HepG2 (cell line): ENCODE measurements around the gene SLC17A9. TPM values are rescaled to one million over a fixed set of nuclear protein-coding genes. Genes with fewer than 3 reads are reported as not detected.

ENCODE experiments used
- BCL3 ChIP-seq: sonication (generic); formaldehyde crosslinking; IDR thresholded peaks from 2 replicates; pipeline ENCODE4 v1.5.1; 2020; ENCODE audit warnings: mild to moderate bottlenecking, missing genetic modification reagents, moderate library complexity
- CENPT ChIP-seq: sonication (generic); formaldehyde crosslinking; IDR thresholded peaks from 2 replicates; pipeline ENCODE4 v1.8.0; 2022; ENCODE audit warnings: low read depth, mild to moderate bottlenecking, moderate library complexity, missing genetic modification reagents
- DMAP1 ChIP-seq: IDR thresholded peaks from 2 replicates; pipeline ENCODE4 v1.6.1; 2016
- DPF2 ChIP-seq: sonication (generic); formaldehyde crosslinking; IDR thresholded peaks from 2 replicates; pipeline ENCODE4 v1.4.0; 2020; ENCODE audit warnings: mild to moderate bottlenecking, low read depth, missing genetic modification reagents, borderline replicate concordance
- GTF2F1 ChIP-seq: fragments of 150-350 bp; IDR thresholded peaks from 2 replicates; pipeline ENCODE4 v1.6.1; 2014; ENCODE audit warnings: low read length
- HES4 ChIP-seq: sonication (generic); formaldehyde crosslinking; IDR thresholded peaks from 2 replicates; pipeline ENCODE4 v1.9.0; 2021; ENCODE audit warnings: mild to moderate bottlenecking, missing genetic modification reagents, borderline replicate concordance
- HOXA9 ChIP-seq: sonication (generic); formaldehyde crosslinking; IDR thresholded peaks from 2 replicates; pipeline ENCODE4 v1.8.1; 2022; ENCODE audit warnings: missing genetic modification reagents, mild to moderate bottlenecking, moderate library complexity, borderline replicate concordance
- MED13 ChIP-seq: sonication (generic); formaldehyde crosslinking; IDR thresholded peaks from 2 replicates; pipeline ENCODE4 v1.5.0; 2020; ENCODE audit warnings: missing genetic modification reagents
- SIN3B ChIP-seq: fragments of 150-350 bp; IDR thresholded peaks from 2 replicates; pipeline ENCODE4 v1.6.1; 2014; ENCODE audit warnings: low read length
- SNAI1 ChIP-seq: sonication (generic); formaldehyde crosslinking; IDR thresholded peaks from 2 replicates; pipeline ENCODE4 v1.5.0; 2020; ENCODE audit warnings: mild to moderate bottlenecking, missing genetic modification reagents, borderline replicate concordance
- SOX13 ChIP-seq, 3 experiments: fragments of 450-650 bp in 1 of 3; sonication (generic) in 1 of 3; formaldehyde crosslinking in 1 of 3; IDR thresholded peaks in 2 of 3; conservative IDR thresholded peaks in 1 of 3; 2 replicates each; pipeline versions ENCODE4 v1.5.0 to v1.6.1; 2016 to 2020; ENCODE audit warnings: antibody characterized with exemption in 1 of 3, mild to moderate bottlenecking in 1 of 3, missing compliant biosample characterization in 1 of 3, missing genetic modification reagents in 1 of 3, moderate library complexity in 1 of 3
- TFDP1 ChIP-seq: IDR thresholded peaks from 2 replicates; pipeline ENCODE4 v1.6.1; 2016; ENCODE audit warnings: missing compliant biosample characterization, missing genetic modification reagents, borderline replicate concordance
- TGIF2 ChIP-seq: IDR thresholded peaks from 2 replicates; pipeline ENCODE4 v1.6.1; 2016; ENCODE audit warnings: control low read depth, missing compliant biosample characterization
- ZFP62 ChIP-seq: sonication (generic); formaldehyde crosslinking; IDR thresholded peaks from 2 replicates; pipeline ENCODE4 v1.4.0; 2020; ENCODE audit warnings: missing genetic modification reagents
- ZNF121 ChIP-seq: sonication (generic); formaldehyde crosslinking; IDR thresholded peaks from 2 replicates; pipeline ENCODE4 v1.5.0; 2020; ENCODE audit warnings: mild to moderate bottlenecking, missing genetic modification reagents
- ZNF143 ChIP-seq: sonication (generic); formaldehyde crosslinking; IDR thresholded peaks from 2 replicates; pipeline ENCODE4 v1.4.0; 2020; ENCODE audit warnings: missing genetic modification reagents
- ZNF414 ChIP-seq: sonication (generic); formaldehyde crosslinking; IDR thresholded peaks from 2 replicates; pipeline ENCODE4 v1.5.0; 2020; ENCODE audit warnings: missing genetic modification reagents
- ZNF564 ChIP-seq: sonication (generic); formaldehyde crosslinking; IDR thresholded peaks from 2 replicates; pipeline ENCODE4 v1.8.1; 2023; ENCODE audit warnings: mild to moderate bottlenecking, missing genetic modification reagents
- ZSCAN25 ChIP-seq: sonication (generic); formaldehyde crosslinking; IDR thresholded peaks from 2 replicates; pipeline ENCODE4 v1.8.0; 2022; ENCODE audit warnings: mild to moderate bottlenecking, missing genetic modification reagents
- polyA plus RNA-seq, 8 experiments: library from polyadenylated mRNA; depleted of rRNA in 3 of 8; stranded (reverse) in 7 of 8; unstranded in 1 of 8; fragments of >200 nt; fragmentation: Illumina TruSeq in 4 of 8; extraction: Trizol in 4 of 8; gene quantifications; 2 replicates each; pipeline versions ENCODE4 v1.2.1 to v1.2.3, GENCODE V29; 2011 to 2016; ENCODE audit warnings: low read depth in 4 of 8, missing spikeins in 1 of 8, mixed read lengths in 1 of 8; ENCODE audit not compliant: insufficient read depth in 1 of 8
- total RNA-seq, 5 experiments: library from RNA; depleted of rRNA; stranded (reverse); fragments of >200 nt; fragmentation: Illumina TruSeq; extraction: Trizol; gene quantifications; 2 replicates each; pipeline ENCODE4 v1.2.3, GENCODE V29; 2016; ENCODE audit warnings: low read depth in 1 of 5
- TF ChIP-seq, protein P1 (sequence below), 2 experiments: sonication (generic) in 1 of 2; formaldehyde crosslinking in 1 of 2; IDR thresholded peaks; 2 replicates each; pipeline versions ENCODE4 v1.5.1 to v1.6.1; 2011 to 2020; ENCODE audit warnings: borderline replicate concordance in 1 of 2, low read depth in 1 of 2, low read length in 1 of 2, mild to moderate bottlenecking in 1 of 2, missing genetic modification reagents in 1 of 2, moderate library complexity in 1 of 2
- TF ChIP-seq, protein P2 (sequence below): sonication (generic); formaldehyde crosslinking; IDR thresholded peaks from 2 replicates; pipeline ENCODE4 v1.5.0; 2020; ENCODE audit warnings: mild to moderate bottlenecking, low read depth, missing genetic modification reagents, borderline replicate concordance

The SLC17A9 gene
- total and polyA plus RNA-seq, 2 of the 13 experiments (the other 11 are each of a cell fraction or from before 2014, with no cell fraction given) = 110 to 191 TPM

DNA sequence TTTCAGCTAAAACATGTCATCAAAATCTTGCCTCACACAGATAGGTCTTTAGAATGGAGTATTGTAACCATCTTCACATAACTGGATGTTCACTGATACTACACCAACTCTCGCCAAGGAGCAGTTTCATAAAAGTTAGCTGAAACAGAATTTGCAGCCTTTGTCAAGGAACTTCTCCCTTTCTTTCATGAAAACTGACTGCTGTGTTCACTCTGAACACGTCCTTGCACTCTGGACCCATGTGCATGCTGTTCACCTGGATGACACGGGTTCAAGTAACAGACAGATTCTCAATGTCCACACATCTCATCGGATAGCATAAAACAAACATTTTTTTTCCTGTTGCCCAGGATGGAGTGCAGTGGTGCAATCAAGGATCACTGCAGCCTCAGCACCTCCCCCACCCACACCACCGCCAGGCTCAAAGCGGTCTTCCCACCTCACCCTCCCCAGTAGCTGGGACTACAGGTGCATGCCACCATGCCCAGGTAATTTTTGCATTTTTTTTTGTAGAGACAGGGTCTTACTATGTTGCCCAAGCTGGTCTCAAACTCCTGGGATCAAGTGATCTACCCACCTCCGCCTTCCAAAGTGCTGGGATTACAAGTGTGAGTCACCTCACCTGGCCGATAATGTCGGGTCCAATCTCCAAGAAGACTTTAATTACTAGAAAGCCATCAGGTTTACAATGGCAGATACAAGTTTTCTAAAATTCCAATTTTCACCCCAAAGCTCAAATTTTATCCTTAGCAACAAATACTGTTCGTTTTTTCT, 35.6 kb upstream of the SLC17A9 start (continued):
- TF ChIP-seq BCL3 (no peak; the same call in 1 of the 2 replicates), ZNF564 (CRISPR knock-in tag) (peak; percentile 79), ZNF143 (CRISPR knock-in tag) (peak; percentile 58; the same call in 1 of the 2 replicates), HOXA9 (0 out of 2 replicates have a peak, but pooled peaks have one; percentile 34), TGIF2 (CRISPR knock-in tag) (peak; percentile 97), ZSCAN25 (CRISPR knock-in tag) (0 out of 2 replicates have a peak, but pooled peaks have one; percentile 85), HES4 (no peak), MED13 (CRISPR knock-in tag) (peak; percentile 81; the same call in 1 of the 2 replicates), SIN3B (no peak), DMAP1 (CRISPR knock-in tag) (peak; percentile 90), GTF2F1 (no peak), ZNF414 (CRISPR knock-in tag) (peak; percentile 100), TFDP1 (peak; percentile 75; the same call in 1 of the 2 replicates), SNAI1 (CRISPR knock-in tag) (peak; percentile 93), DPF2 (CRISPR knock-in tag) (peak; percentile 99), ZFP62 (CRISPR knock-in tag) (no peak), SOX13 (IDR thresholded peaks at IDR 0.05) (peak; percentile 72), SOX13 (CRISPR knock-in tag; conservative IDR thresholded peaks at IDR 0.05 in 1 of 2, IDR thresholded peaks at IDR 0.05 in 1 of 2) (peak in 1 of 2 experiments; percentile 94; a peak in 2 of 4 replicates), CENPT (CRISPR knock-in tag) (no peak), ZNF121 (CRISPR knock-in tag) (peak; percentile 86)
- TF ChIP-seq, protein P1, sequence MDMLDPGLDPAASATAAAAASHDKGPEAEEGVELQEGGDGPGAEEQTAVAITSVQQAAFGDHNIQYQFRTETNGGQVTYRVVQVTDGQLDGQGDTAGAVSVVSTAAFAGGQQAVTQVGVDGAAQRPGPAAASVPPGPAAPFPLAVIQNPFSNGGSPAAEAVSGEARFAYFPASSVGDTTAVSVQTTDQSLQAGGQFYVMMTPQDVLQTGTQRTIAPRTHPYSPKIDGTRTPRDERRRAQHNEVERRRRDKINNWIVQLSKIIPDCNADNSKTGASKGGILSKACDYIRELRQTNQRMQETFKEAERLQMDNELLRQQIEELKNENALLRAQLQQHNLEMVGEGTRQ (IDR thresholded peaks at IDR 0.05; ENCODE audit: low read depth, low read length) = no peak
- TF ChIP-seq, protein P1 (CRISPR knock-in tag; IDR thresholded peaks at IDR 0.05; ENCODE audit: borderline replicate concordance) = peak; percentile 56; the same call in 1 of the 2 replicates
- TF ChIP-seq, protein P2, sequence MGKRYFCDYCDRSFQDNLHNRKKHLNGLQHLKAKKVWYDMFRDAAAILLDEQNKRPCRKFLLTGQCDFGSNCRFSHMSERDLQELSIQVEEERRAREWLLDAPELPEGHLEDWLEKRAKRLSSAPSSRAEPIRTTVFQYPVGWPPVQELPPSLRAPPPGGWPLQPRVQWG (CRISPR knock-in tag) = no peak
